ENCODE results near the gene VSX1.

GRCh38 chr20:25089096-25089495, 7.2 kb upstream of the VSX1 start:
- TF ChIP-seq POLR2AphosphoS5 (IDR thresholded peaks at IDR 0.05): no peak
- no peak for TF ChIP-seq CTCF (IDR thresholded peaks at IDR 0.05)
- no peak for TF ChIP-seq EP300 (IDR thresholded peaks at IDR 0.05)
- no peak for TF ChIP-seq POLR2A (IDR thresholded peaks at IDR 0.05)

All from sigmoid colon (tissue), 4 donors.